Hematopoietic multipotent progenitor cell (in vitro differentiated cells): ENCODE results near the gene HLA-E. TPM values are rescaled to one million over a fixed set of nuclear protein-coding genes. Genes with fewer than 3 reads are reported as not detected.

ENCODE experiments used
- DNase-seq, 3 donors: peaks; one replicate each; pipeline ENCODE4 v3.0.0-alpha.2; 2011 to 2015; ENCODE audit warnings: low read depth in 2 of 3, low spot score in 2 of 3
- total RNA-seq: library from RNA; depleted of rRNA; stranded (reverse); fragments of >200 nt; gene quantifications from one replicate; pipeline ENCODE4 v1.2.3, GENCODE V29; 2012

The HLA-E gene
- total RNA-seq, 1 donor: 1,118 TPM

GRCh38 chr6:30533460-30534294 lies 44.4 kb downstream of the HLA-E start:
- no peak for DNase-seq

- no peak for DNase-seq
Observed at GRCh38 chr6:30537931-30538330, 48.6 kb downstream of the HLA-E start.

- peak; percentile 80 to 85 (median 80) for DNase-seq
Observed at GRCh38 chr6:30541515-30542403, 52.5 kb downstream of the HLA-E start.

- peak in 1 of 3 donors; percentile 47 for DNase-seq
Observed at GRCh38 chr6:30542404-30542725, 53.1 kb downstream of the HLA-E start.

- no peak for DNase-seq
Observed at GRCh38 chr6:30542915-30543314, 53.6 kb downstream of the HLA-E start.

Other genes with a start within 250 kb of the HLA-E start
- 11.8 TPM for gene TRIM39, start 162.6 kb upstream of the HLA-E start, total RNA-seq
- gene RPP21, start 144.4 kb upstream of the HLA-E start, total RNA-seq: 32.6 TPM
- 46.6 TPM for gene GNL1, start 67.0 kb downstream of the HLA-E start, total RNA-seq
- gene PRR3, start 67.8 kb downstream of the HLA-E start, total RNA-seq: 14.5 TPM
- gene ABCF1, start 81.9 kb downstream of the HLA-E start, total RNA-seq: 40.7 TPM
- 71.9 TPM for gene PPP1R10, start 127.7 kb downstream of the HLA-E start, total RNA-seq
- 81.1 TPM for gene MRPS18B, start 128.3 kb downstream of the HLA-E start, total RNA-seq
- 11.0 TPM for gene ATAT1, start 137.4 kb downstream of the HLA-E start, total RNA-seq
- 12.9 TPM for gene C6orf136, start 157.6 kb downstream of the HLA-E start, total RNA-seq
- 42.3 TPM for gene DHX16, start 183.5 kb downstream of the HLA-E start, total RNA-seq
- gene PPP1R18, start 197.1 kb downstream of the HLA-E start, total RNA-seq: 53.3 TPM
- 9.4 TPM for gene NRM, start 201.5 kb downstream of the HLA-E start, total RNA-seq
- 14.0 TPM for gene MDC1, start 227.8 kb downstream of the HLA-E start, total RNA-seq
- 446 TPM for gene TUBB, start 230.8 kb downstream of the HLA-E start, total RNA-seq